CD14-positive monocyte (primary cell): ENCODE measurements around the gene FABP1. TPM values are rescaled to one million over a fixed set of nuclear protein-coding genes. Genes with fewer than 3 reads are reported as not detected.

ENCODE experiments used
- DNase-seq, 3 donors: peaks; one replicate each; pipeline ENCODE4 v3.0.0-alpha.2; 2011 to 2022
- H2AFZ ChIP-seq: 2 replicates; pipeline ENCODE4 v1.6.0; 2012; ENCODE audit warnings: mild to moderate bottlenecking, low read depth, low read length, inconsistent platforms; ENCODE audit not compliant: insufficient read depth, poor library complexity, severe bottlenecking
- H3K27ac ChIP-seq, 2 donors: 1 replicate in 1 of 2; 2 replicates in 1 of 2; pipeline ENCODE4 v1.5.1; 2012 to 2013; ENCODE audit warnings: low read length in 2 of 2, control low read depth in 1 of 2, inconsistent platforms in 1 of 2, low read depth in 1 of 2, mild to moderate bottlenecking in 1 of 2
- H3K27me3 ChIP-seq, 2 donors: one replicate each; pipeline versions ENCODE4 v1.6.0 to v1.6.1; 2011 to 2013; ENCODE audit warnings: low read length in 2 of 2; ENCODE audit not compliant: control insufficient read depth in 2 of 2, insufficient read depth in 2 of 2
- H3K36me3 ChIP-seq, 2 donors: replicated peaks in 1 of 2; 1 replicate in 1 of 2; 2 replicates in 1 of 2; pipeline versions ENCODE4 v1.5.1 to v1.6.1; 2012 to 2013; ENCODE audit warnings: low read length in 2 of 2, control low read depth in 1 of 2, inconsistent platforms in 1 of 2, mild to moderate bottlenecking in 1 of 2; ENCODE audit not compliant: insufficient read depth in 2 of 2, control insufficient read depth in 1 of 2
- H3K4me1 ChIP-seq, 2 donors: 1 replicate in 1 of 2; 2 replicates in 1 of 2; pipeline versions ENCODE4 v1.5.1 to v1.6.1; 2012 to 2013; ENCODE audit warnings: low read length in 2 of 2, control low read depth in 1 of 2, inconsistent platforms in 1 of 2, mild to moderate bottlenecking in 1 of 2, moderate library complexity in 1 of 2; ENCODE audit not compliant: insufficient read depth in 2 of 2, control insufficient read depth in 1 of 2
- H3K4me2 ChIP-seq: replicated peaks from 2 replicates; pipeline ENCODE3; 2012; ENCODE audit warnings: low read length, moderate library complexity, mild to moderate bottlenecking; ENCODE audit not compliant: poor library complexity, severe bottlenecking; ENCODE audit errors: extremely low read depth
- H3K4me3 ChIP-seq, 3 experiments: fragments of 200-600 bp in 1 of 3; sonication (generic) in 1 of 3; replicated peaks in 1 of 3; 1 replicate in 2 of 3; 2 replicates in 1 of 3; pipeline ENCODE4 v1.5.1; 2011 to 2013; ENCODE audit warnings: low read length in 3 of 3, mild to moderate bottlenecking in 3 of 3, control low read depth in 2 of 3, low read depth in 2 of 3, inconsistent platforms in 1 of 3, moderate library complexity in 1 of 3
- H3K79me2 ChIP-seq: 2 replicates; pipeline ENCODE4 v1.6.0; 2012; ENCODE audit warnings: mild to moderate bottlenecking, control low read depth, inconsistent platforms, low read length, moderate library complexity; ENCODE audit not compliant: insufficient read depth
- H3K9ac ChIP-seq: 2 replicates; pipeline ENCODE4 v1.6.0; 2017; ENCODE audit warnings: low read length, mild to moderate bottlenecking; ENCODE audit not compliant: insufficient read depth, poor library complexity, severe bottlenecking
- H3K9me3 ChIP-seq, 2 donors: replicated peaks in 1 of 2; 1 replicate in 1 of 2; 2 replicates in 1 of 2; pipeline versions ENCODE4 v1.5.1 to v1.6.1; 2012 to 2013; ENCODE audit warnings: low read length in 2 of 2, control low read depth in 1 of 2; ENCODE audit not compliant: control insufficient read depth in 1 of 2, insufficient read depth in 1 of 2
- H4K20me1 ChIP-seq: 2 replicates; pipeline ENCODE4 v1.6.0; 2012; ENCODE audit warnings: mild to moderate bottlenecking, low read length, control low read depth, moderate library complexity; ENCODE audit not compliant: insufficient read depth
- H3K27ac Mint-ChIP-seq, 7 donors: one replicate each; pipeline ENCODE4 v1.8.0; 2020; ENCODE audit warnings: mild to moderate bottlenecking in 7 of 7, mixed read lengths in 7 of 7, moderate library complexity in 6 of 7, inconsistent platforms in 2 of 7
- H3K27me3 Mint-ChIP-seq, 3 donors: one replicate each; pipeline ENCODE4 v1.8.0; 2021 to 2022; ENCODE audit warnings: low read depth in 3 of 3, mild to moderate bottlenecking in 3 of 3, mixed read lengths in 3 of 3, moderate library complexity in 3 of 3, inconsistent platforms in 1 of 3
- H3K36me3 Mint-ChIP-seq, 2 donors: one replicate each; pipeline ENCODE4 v1.8.0; 2020; ENCODE audit warnings: mixed read lengths in 2 of 2, inconsistent platforms in 1 of 2, mild to moderate bottlenecking in 1 of 2
- H3K4me1 Mint-ChIP-seq: one replicate; pipeline ENCODE4 v1.8.0; 2020; ENCODE audit warnings: mild to moderate bottlenecking, mixed read lengths
- H3K4me3 Mint-ChIP-seq, 2 donors: one replicate each; pipeline ENCODE4 v1.8.0; 2020; ENCODE audit warnings: mild to moderate bottlenecking in 2 of 2, mixed read lengths in 2 of 2, moderate library complexity in 1 of 2
- H3K9me3 Mint-ChIP-seq, 7 donors: one replicate each; pipeline ENCODE4 v1.8.0; 2020 to 2022; ENCODE audit warnings: mixed read lengths in 7 of 7, mild to moderate bottlenecking in 6 of 7, moderate library complexity in 6 of 7, inconsistent platforms in 2 of 7
- WGBS: methylation state at CpG from one replicate; pipeline ENCODE4 v1.1.5; 2013; ENCODE audit warnings: missing lambda C conversion rate; ENCODE audit not compliant: insufficient coverage; 5-methylcytosine and 5-hydroxymethylcytosine counted together
- intact Hi-C, 2 donors: fragments of 100-400 bp; cut with micrococcal nuclease; formaldehyde crosslinking; loops; one replicate each; pipeline versions ENCODE4 v1.15.0 to v1.15.1; 2023
- polyA plus RNA-seq, 3 donors: library from polyadenylated mRNA; depleted of rRNA in 1 of 3; unstranded in 2 of 3; stranded (reverse) in 1 of 3; fragments of 300-500 nt in 2 of 3; fragments of >200 nt in 1 of 3; fragmentation: Illumina TruSeq in 2 of 3; gene quantifications; 1 replicate in 2 of 3; 2 replicates in 1 of 3; pipeline ENCODE4 v1.2.3, GENCODE V29; 2012 to 2021
- TF ChIP-seq, protein P1 (sequence below): fragments of 200-600 bp; IDR thresholded peaks from one replicate; pipeline ENCODE4 v1.8.0; 2022; ENCODE audit warnings: antibody characterized with exemption, mild to moderate bottlenecking

The FABP1 gene
- polyA plus RNA-seq, 3 donors: not detected

DNA sequence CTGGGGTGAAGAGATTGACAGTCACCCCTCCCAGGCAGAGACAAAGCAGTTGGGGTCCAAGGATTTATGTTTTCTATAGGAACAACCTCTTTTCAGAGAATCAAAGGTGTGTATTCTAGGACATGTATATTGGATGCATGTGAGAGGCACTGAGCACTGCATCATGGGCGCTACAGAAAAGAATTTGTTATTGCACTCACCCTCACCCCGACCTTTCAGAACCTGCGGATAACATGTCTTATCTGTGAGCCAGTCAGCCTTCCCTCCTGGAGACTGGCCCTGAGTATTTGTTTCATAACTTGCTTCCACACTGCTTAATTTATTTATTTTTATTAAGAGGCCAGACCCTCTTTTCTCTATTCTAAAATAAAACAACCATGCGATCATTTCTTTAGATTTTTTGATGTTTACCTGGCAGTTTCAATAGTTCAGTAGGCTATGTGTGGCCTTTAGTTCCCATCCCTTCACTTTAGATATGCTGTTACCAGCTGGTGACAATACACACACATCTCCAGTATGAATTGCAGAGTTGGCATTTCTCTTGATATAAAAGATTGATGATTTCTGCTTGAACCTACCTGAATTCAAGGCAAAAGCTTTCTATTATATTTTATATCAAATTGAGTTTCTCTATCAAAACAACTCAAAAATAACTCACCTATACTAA is 29.8 kb downstream of the FABP1 start:
- Histone ChIP-seq H4K20me1 (no peaks in the 10 kb centered on the region), H3K4me2 (no peak overlapping the region), H3K9me3 (no peaks in the 10 kb centered on the region), H2AFZ (no peak overlapping the region), H3K27ac (no peak overlapping the region), H3K4me3 (no peak overlapping the region), H3K9ac (no peak overlapping the region), H3K27me3 (no peaks in the 10 kb centered on the region), H3K4me1 (peaks cover 0 to 5% of the 10 kb centered on the region in 2 donors), H3K36me3 (no peaks in the 10 kb centered on the region), H3K79me2 (no peaks in the 10 kb centered on the region)
- no peak for DNase-seq
- peaks cover 6% of the 10 kb centered on the region for H3K4me1 Mint-ChIP-seq
- TF ChIP-seq, protein P1, sequence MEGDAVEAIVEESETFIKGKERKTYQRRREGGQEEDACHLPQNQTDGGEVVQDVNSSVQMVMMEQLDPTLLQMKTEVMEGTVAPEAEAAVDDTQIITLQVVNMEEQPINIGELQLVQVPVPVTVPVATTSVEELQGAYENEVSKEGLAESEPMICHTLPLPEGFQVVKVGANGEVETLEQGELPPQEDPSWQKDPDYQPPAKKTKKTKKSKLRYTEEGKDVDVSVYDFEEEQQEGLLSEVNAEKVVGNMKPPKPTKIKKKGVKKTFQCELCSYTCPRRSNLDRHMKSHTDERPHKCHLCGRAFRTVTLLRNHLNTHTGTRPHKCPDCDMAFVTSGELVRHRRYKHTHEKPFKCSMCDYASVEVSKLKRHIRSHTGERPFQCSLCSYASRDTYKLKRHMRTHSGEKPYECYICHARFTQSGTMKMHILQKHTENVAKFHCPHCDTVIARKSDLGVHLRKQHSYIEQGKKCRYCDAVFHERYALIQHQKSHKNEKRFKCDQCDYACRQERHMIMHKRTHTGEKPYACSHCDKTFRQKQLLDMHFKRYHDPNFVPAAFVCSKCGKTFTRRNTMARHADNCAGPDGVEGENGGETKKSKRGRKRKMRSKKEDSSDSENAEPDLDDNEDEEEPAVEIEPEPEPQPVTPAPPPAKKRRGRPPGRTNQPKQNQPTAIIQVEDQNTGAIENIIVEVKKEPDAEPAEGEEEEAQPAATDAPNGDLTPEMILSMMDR: no peak
- H3K36me3 Mint-ChIP-seq: no peaks in the 10 kb centered on the region
- peaks cover 0 to 10% (median 0%) of the 10 kb centered on the region in 7 donors for H3K9me3 Mint-ChIP-seq
- no peak overlapping the region for H3K4me3 Mint-ChIP-seq
- no peak overlapping the region for H3K27ac Mint-ChIP-seq
- WGBS: no CpG with 5 or more reads among the region's 4 CpGs
- peaks cover 0 to 3% (median 3%) of the 10 kb centered on the region in 3 donors for H3K27me3 Mint-ChIP-seq
- intact Hi-C loops: no loop called here

DNA sequence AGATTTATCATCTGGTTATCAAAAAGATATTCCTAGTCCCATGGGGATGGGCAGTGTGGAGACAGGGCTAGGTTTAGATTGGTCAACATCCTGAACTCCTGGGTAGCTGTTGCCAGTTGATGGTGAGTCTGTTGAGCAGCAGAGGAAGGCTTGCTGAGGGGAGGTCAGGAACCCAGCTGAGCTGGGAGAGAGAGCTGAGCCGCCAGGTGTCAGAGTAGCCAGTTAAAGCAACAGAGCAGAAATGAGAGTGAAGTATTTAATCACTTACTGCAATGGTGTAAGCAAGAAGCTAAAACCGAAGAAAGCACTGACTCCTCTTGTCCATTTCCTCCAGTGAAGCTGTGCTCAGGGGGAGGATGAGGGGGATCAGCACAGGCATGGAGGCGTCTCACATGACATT is 30.7 kb downstream of the FABP1 start:
- Histone ChIP-seq H3K9me3 (no peaks in the 10 kb centered on the region), H3K4me3 (no peak overlapping the region), H3K27me3 (no peaks in the 10 kb centered on the region), H3K9ac (no peak overlapping the region), H2AFZ (no peak overlapping the region), H3K4me2 (no peak overlapping the region), H3K4me1 (peaks cover 3 to 10% of the 10 kb centered on the region in 2 donors), H4K20me1 (no peaks in the 10 kb centered on the region), H3K27ac (no peak overlapping the region), H3K36me3 (no peaks in the 10 kb centered on the region), H3K79me2 (no peaks in the 10 kb centered on the region)
- Mint-ChIP-seq H3K4me3 (no peak overlapping the region), H3K4me1 (peaks cover 15% of the 10 kb centered on the region), H3K9me3 (peaks cover 0 to 10% (median 0%) of the 10 kb centered on the region in 7 donors), H3K27ac (no peak overlapping the region), H3K36me3 (no peaks in the 10 kb centered on the region), H3K27me3 (peaks cover 0 to 3% (median 0%) of the 10 kb centered on the region in 3 donors)
- intact Hi-C loops: no loop called here
- DNase-seq: no peak
- 80% methylated on average over 1 of the region's 3 CpGs for WGBS
- TF ChIP-seq, protein P1: no peak
